Sigmoid colon (tissue), 7 donors: Measurements from ENCODE around the gene ADK. TPM values are rescaled to one million over a fixed set of nuclear protein-coding genes. Genes with fewer than 3 reads are reported as not detected.

ENCODE experiments used
- DNase-seq: peaks from one replicate; pipeline ENCODE4 v3.0.0-alpha.2; 2019
- H3K27ac ChIP-seq, 4 donors: fragments of 200-600 bp; sonication (generic); one replicate each; pipeline ENCODE4 v1.5.1; 2016 to 2019; ENCODE audit warnings: mild to moderate bottlenecking in 1 of 4
- H3K27me3 ChIP-seq, 3 donors: fragments of 200-600 bp; sonication (generic); one replicate each; pipeline ENCODE4 v1.5.1; 2019; ENCODE audit warnings: mild to moderate bottlenecking in 1 of 3
- H3K36me3 ChIP-seq, 4 donors: fragments of 200-600 bp; sonication (generic); one replicate each; pipeline ENCODE4 v1.5.1; 2016 to 2019
- H3K4me1 ChIP-seq, 4 donors: fragments of 200-600 bp; sonication (generic); one replicate each; pipeline ENCODE4 v1.5.1; 2017 to 2019
- H3K4me3 ChIP-seq, 4 donors: fragments of 200-600 bp; sonication (generic); one replicate each; pipeline ENCODE4 v1.5.1; 2017 to 2019; ENCODE audit warnings: mild to moderate bottlenecking in 2 of 4, moderate library complexity in 1 of 4
- H3K9me3 ChIP-seq, 4 donors: fragments of 200-600 bp in 3 of 4; sonication (generic) in 3 of 4; one replicate each; pipeline versions ENCODE4 v1.5.1 to v1.6.1; 2013 to 2019
- EP300 ChIP-seq, 4 donors: sonication (generic); formaldehyde crosslinking; IDR thresholded peaks; one replicate each; pipeline ENCODE4 v1.6.1; 2017; ENCODE audit warnings: antibody characterized with exemption in 4 of 4
- POLR2A ChIP-seq, 2 donors: fragments of 450-650 bp; IDR thresholded peaks; one replicate each; pipeline ENCODE4 v1.6.1; 2016; ENCODE audit warnings: antibody characterized with exemption in 2 of 2, mild to moderate bottlenecking in 2 of 2, moderate library complexity in 2 of 2
- POLR2AphosphoS5 ChIP-seq, 4 donors: sonication (generic); formaldehyde crosslinking; IDR thresholded peaks; one replicate each; pipeline ENCODE4 v1.6.1; 2017; ENCODE audit warnings: antibody characterized with exemption in 4 of 4
- WGBS, 2 donors: extraction: QIAGEN DNeasy Blood & Tissue Kit; methylation state at CpG; one replicate each; pipeline ENCODE4 v1.1.7; 2013; 5-methylcytosine and 5-hydroxymethylcytosine counted together
- intact Hi-C: fragments of 100-400 bp; cut with DNase I; formaldehyde crosslinking; loops from one replicate; pipeline ENCODE4 v1.15.1; 2023
- polyA plus RNA-seq, 3 donors: library from polyadenylated mRNA; stranded (reverse); fragments of 200-250 nt; gene quantifications; one replicate each; pipeline ENCODE4 v1.2.3, GENCODE V29; 2013
- total RNA-seq, 4 donors: library from RNA; depleted of rRNA; stranded (reverse); fragments of >200 nt; gene quantifications; one replicate each; pipeline ENCODE4 v1.1.0, GENCODE V29; 2016
- TF ChIP-seq, protein P1 (sequence below), 4 experiments: fragments of 450-650 bp in 3 of 4; fragments of 200-600 bp in 1 of 4; IDR thresholded peaks; one replicate each; pipeline ENCODE4 v1.5.1; 2016 to 2019; ENCODE audit warnings: antibody characterized with exemption in 4 of 4, mild to moderate bottlenecking in 3 of 4, moderate library complexity in 2 of 4
- donor health status: healthy with polysubstance abuse.
- donor health status: Bipolar disorder and iron deficiency.
- donor health status: healthy.

Gene ADK
- total and polyA plus RNA-seq, 7 donors, result 15.2 to 31.3 (median 25.3) TPM

DNA sequence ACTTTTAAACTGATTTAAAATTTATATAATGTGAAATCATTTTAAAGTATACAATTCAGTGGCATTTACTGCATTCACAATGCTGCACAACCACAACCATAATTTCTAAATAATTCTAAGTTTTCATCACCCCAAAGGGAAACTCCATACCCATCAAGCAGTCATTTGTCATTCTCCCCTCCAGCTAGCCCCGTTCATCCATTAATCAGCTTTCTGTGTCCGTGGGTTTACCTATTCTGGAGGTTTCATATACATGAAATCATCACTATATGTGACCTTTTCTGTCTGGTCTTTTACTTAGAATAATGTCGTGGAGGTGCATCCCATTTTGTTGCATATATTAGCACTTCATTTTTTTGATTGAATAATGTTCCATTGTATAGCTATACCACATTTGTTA, 214.1 kb downstream of the ADK start:
- WGBS, 2 donors, result 87 to 89% methylated on average over 3 of the region's 3 CpGs
- H3K4me3 ChIP-seq, result no peak overlapping the region
- H3K4me1 ChIP-seq, result no peaks in the 10 kb centered on the region
- peaks cover 0 to 19% (median 11%) of the 10 kb centered on the region in 4 donors for H3K9me3 ChIP-seq
- no peak overlapping the region for H3K27ac ChIP-seq
- DNase-seq, result no peak
- intact Hi-C loops, result no loop called here
- TF ChIP-seq, protein P1, sequence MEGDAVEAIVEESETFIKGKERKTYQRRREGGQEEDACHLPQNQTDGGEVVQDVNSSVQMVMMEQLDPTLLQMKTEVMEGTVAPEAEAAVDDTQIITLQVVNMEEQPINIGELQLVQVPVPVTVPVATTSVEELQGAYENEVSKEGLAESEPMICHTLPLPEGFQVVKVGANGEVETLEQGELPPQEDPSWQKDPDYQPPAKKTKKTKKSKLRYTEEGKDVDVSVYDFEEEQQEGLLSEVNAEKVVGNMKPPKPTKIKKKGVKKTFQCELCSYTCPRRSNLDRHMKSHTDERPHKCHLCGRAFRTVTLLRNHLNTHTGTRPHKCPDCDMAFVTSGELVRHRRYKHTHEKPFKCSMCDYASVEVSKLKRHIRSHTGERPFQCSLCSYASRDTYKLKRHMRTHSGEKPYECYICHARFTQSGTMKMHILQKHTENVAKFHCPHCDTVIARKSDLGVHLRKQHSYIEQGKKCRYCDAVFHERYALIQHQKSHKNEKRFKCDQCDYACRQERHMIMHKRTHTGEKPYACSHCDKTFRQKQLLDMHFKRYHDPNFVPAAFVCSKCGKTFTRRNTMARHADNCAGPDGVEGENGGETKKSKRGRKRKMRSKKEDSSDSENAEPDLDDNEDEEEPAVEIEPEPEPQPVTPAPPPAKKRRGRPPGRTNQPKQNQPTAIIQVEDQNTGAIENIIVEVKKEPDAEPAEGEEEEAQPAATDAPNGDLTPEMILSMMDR (IDR thresholded peaks at IDR 0.05), result no peak
- TF ChIP-seq POLR2AphosphoS5 (IDR thresholded peaks at IDR 0.05) (no peak), POLR2A (IDR thresholded peaks at IDR 0.05) (no peak), EP300 (IDR thresholded peaks at IDR 0.05) (no peak)
- no peaks in the 10 kb centered on the region for H3K27me3 ChIP-seq
- peaks cover 0 to 6% (median 0%) of the 10 kb centered on the region in 4 donors for H3K36me3 ChIP-seq

DNA sequence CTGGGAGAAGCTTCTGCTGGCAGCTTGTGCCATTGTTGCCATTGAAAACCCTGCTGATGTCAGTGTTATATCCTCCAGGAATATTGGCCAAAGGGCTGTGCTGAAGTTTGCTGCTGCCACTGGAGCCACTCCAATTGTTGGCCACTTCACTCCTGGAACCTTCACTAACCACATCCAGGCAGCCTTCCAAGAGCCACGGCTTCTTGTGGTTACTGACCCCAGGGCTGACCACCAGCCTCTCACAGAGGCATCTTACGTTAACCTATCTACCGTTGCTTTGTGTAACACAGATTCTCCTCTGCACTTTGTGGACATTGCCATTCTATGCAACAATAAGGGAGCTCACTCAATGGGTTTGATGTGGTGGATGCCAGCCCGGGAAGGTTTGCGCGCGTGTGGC, 220.7 kb downstream of the ADK start:
- Histone ChIP-seq H3K4me3 (no peak overlapping the region), H3K9me3 (no peaks in the 10 kb centered on the region), H3K27me3 (no peaks in the 10 kb centered on the region), H3K36me3 (no peaks in the 10 kb centered on the region), H3K27ac (no peak overlapping the region), H3K4me1 (no peaks in the 10 kb centered on the region)
- no peak for DNase-seq
- intact Hi-C loops, result no loop called here
- TF ChIP-seq EP300 (IDR thresholded peaks at IDR 0.05), result no peak
- TF ChIP-seq POLR2AphosphoS5 (IDR thresholded peaks at IDR 0.05), result no peak
- TF ChIP-seq, protein P1 (IDR thresholded peaks at IDR 0.05), result no peak
- TF ChIP-seq POLR2A (IDR thresholded peaks at IDR 0.05), result no peak
- WGBS, 2 donors, result 93 to 96% methylated on average over 7 of the region's 7 CpGs

DNA sequence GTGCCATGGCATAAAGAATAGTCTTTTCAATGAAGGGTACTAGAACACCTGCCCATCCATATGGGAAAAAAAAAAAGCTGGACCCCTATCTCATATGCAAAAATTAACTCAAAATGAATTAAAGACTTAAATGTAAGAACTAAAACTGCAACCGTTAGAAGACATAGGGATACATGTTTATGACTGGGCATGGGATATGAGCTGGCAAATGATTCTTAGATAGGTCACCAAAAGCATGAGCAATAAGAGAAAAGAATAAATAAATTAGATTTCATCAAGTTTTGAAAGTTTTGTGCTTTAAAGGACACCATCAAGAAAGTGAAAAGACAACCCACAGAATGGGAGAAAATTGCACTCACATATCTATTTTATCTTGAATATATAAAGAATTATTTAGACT, 222.0 kb downstream of the ADK start:
- 94 to 98% methylated on average over 1 of the region's 1 CpG for WGBS, 2 donors
- H3K27ac ChIP-seq, result no peak overlapping the region

DNA sequence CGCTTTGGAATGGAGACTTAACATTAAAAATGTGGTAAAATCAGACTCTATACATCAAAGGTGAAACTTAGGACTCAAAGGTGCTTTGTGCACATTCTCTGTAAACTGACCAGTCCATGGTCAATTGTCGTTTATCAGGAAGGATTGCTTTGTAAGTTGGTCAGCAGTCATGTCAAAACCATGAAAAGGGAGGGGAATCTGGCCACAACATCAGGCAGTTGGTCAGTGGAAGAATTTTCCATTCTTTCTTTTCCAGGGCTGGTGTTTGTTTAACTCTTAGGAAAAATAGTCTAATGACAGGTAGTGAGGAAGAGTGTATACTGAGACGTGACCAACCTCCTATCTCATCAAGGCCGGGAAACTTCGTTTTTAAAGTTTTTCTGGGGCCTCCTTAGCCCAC, 226.5 kb downstream of the ADK start:
- WGBS, 2 donors, result 94 to 95% methylated on average over 5 of the region's 5 CpGs
- no peak overlapping the region for H3K4me3 ChIP-seq
- TF ChIP-seq, protein P1 (IDR thresholded peaks at IDR 0.05), result no peak
- TF ChIP-seq POLR2A (IDR thresholded peaks at IDR 0.05) (no peak), EP300 (IDR thresholded peaks at IDR 0.05) (no peak), POLR2AphosphoS5 (IDR thresholded peaks at IDR 0.05) (no peak)
- intact Hi-C loops, result no loop called here
- H3K9me3 ChIP-seq, result no peaks in the 10 kb centered on the region
- no peaks in the 10 kb centered on the region for H3K27me3 ChIP-seq
- H3K36me3 ChIP-seq, result no peaks in the 10 kb centered on the region
- no peaks in the 10 kb centered on the region for H3K4me1 ChIP-seq
- no peak for DNase-seq
- no peak overlapping the region for H3K27ac ChIP-seq

More for the DNA sequence above, 222.0 kb downstream of the ADK start:
- intact Hi-C loops, result no loop called here
- TF ChIP-seq POLR2AphosphoS5 (IDR thresholded peaks at IDR 0.05) (no peak), EP300 (IDR thresholded peaks at IDR 0.05) (no peak), POLR2A (IDR thresholded peaks at IDR 0.05) (no peak)
- TF ChIP-seq, protein P1 (IDR thresholded peaks at IDR 0.05), result no peak
- no peak for DNase-seq
- Histone ChIP-seq H3K36me3 (no peaks in the 10 kb centered on the region), H3K4me1 (no peaks in the 10 kb centered on the region), H3K9me3 (no peaks in the 10 kb centered on the region), H3K4me3 (no peak overlapping the region), H3K27me3 (no peaks in the 10 kb centered on the region)

DNA sequence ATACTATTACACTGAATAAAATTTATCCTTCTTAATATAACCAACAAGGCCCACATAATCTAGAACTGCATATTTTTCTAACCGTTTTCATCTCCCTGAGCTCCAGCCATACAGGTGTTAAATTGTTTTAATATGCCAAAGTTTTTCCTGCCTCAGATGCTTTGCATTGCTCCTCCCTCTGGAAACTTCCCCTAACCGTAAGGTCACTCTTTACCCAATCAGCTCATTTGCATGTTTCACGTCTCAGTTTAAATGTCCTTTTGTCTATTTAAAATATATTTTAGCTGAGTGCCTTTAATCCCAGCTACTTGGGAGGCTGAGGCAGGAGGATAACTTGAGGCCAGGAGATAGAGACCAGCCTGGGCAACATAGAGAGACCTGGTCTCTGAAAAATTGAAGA, 228.5 kb downstream of the ADK start:
- H3K36me3 ChIP-seq, result no peaks in the 10 kb centered on the region
- no peaks in the 10 kb centered on the region for H3K27me3 ChIP-seq
- no peak overlapping the region for H3K4me3 ChIP-seq
- H3K27ac ChIP-seq, result no peak overlapping the region
- WGBS, 2 donors, result 84 to 92% methylated on average over 3 of the region's 3 CpGs
- DNase-seq, result no peak
- no peak for TF ChIP-seq EP300 (IDR thresholded peaks at IDR 0.05)
- TF ChIP-seq, protein P1 (IDR thresholded peaks at IDR 0.05), result no peak
- TF ChIP-seq POLR2AphosphoS5 (IDR thresholded peaks at IDR 0.05), result no peak
- no peaks in the 10 kb centered on the region for H3K9me3 ChIP-seq
- H3K4me1 ChIP-seq, result no peaks in the 10 kb centered on the region
- intact Hi-C loops, result no loop called here
